Endothelial cell of umbilical vein (primary cell): ENCODE data around the gene PRDM16.

Experiments
- CTCF ChIP-seq, 2 donors: IDR thresholded peaks; 1 replicate in 1 of 2; 2 replicates in 1 of 2; pipeline ENCODE4 v1.5.1; 2011; ENCODE audit warnings: low read length in 2 of 2, mild to moderate bottlenecking in 2 of 2, moderate library complexity in 2 of 2, control low read depth in 1 of 2, inconsistent platforms in 1 of 2, low read depth in 1 of 2; ENCODE audit not compliant: insufficient read depth in 1 of 2; ENCODE audit errors: extremely low read depth in 1 of 2
- FOS ChIP-seq: IDR thresholded peaks from 2 replicates; pipeline ENCODE4 v1.6.1; 2011; ENCODE audit warnings: mild to moderate bottlenecking, low read length, moderate library complexity, borderline replicate concordance; ENCODE audit not compliant: insufficient read depth
- MAX ChIP-seq: IDR thresholded peaks from 2 replicates; pipeline ENCODE4 v1.6.1; 2011; ENCODE audit not compliant: insufficient read depth, insufficient read length
- MYC ChIP-seq: IDR thresholded peaks from one replicate; pipeline ENCODE4 v1.6.1; 2011; ENCODE audit warnings: mild to moderate bottlenecking, low read depth, low read length
- POLR2A ChIP-seq: IDR thresholded peaks from 2 replicates; pipeline ENCODE4 v1.6.1; 2012; ENCODE audit warnings: low read depth, mild to moderate bottlenecking, control low read depth, low read length
- POLR2AphosphoS5 ChIP-seq: IDR thresholded peaks from 2 replicates; pipeline ENCODE4 v1.6.1; 2012; ENCODE audit warnings: low read depth, mild to moderate bottlenecking, control low read depth, low read length, moderate library complexity; ENCODE audit not compliant: insufficient read depth

GRCh38 chr1:3185896-3186525 lies 117.0 kb downstream of the PRDM16 start:
- TF ChIP-seq MAX = no peak
- no peak for TF ChIP-seq CTCF (IDR thresholded peaks at IDR 0.05; ENCODE audit: extremely low read depth in 1 of 2, insufficient read depth in 1 of 2, low read depth in 1 of 2, low read length in 2 of 2)
- no peak for TF ChIP-seq MYC
- TF ChIP-seq POLR2AphosphoS5 = no peak
- no peak for TF ChIP-seq POLR2A
- TF ChIP-seq FOS = no peak
